HG03342 (cell line): ENCODE data around the gene IRAG1.
A peak's percentile ranks its signal among the peaks of the same experiment; 100 is the strongest.

ENCODE experiments used
- ATAC-seq: cut with Tn5 transposase; IDR thresholded peaks from one replicate; pipeline ENCODE4 v1.9.1; 2021; ENCODE audit warnings: mild to moderate bottlenecking, moderate library complexity; ENCODE audit not compliant: unreplicated experiment

The IRAG1 gene

GRCh38 chr11:10669258-10670033, 24.1 kb downstream of the IRAG1 start:
- ATAC-seq = no peak

GRCh38 chr11:10667521-10667885, 26.1 kb downstream of the IRAG1 start:
- ATAC-seq = no peak

- ATAC-seq = no peak
Measured at GRCh38 chr11:10666556-10667520, 26.7 kb downstream of the IRAG1 start.

- ATAC-seq = no peak
Measured at GRCh38 chr11:10664496-10664895, 29.1 kb downstream of the IRAG1 start.

GRCh38 chr11:10663990-10664389, 29.6 kb downstream of the IRAG1 start:
- no peak for ATAC-seq

GRCh38 chr11:10663365-10663764, 30.2 kb downstream of the IRAG1 start:
- no peak for ATAC-seq

GRCh38 chr11:10660323-10660722, 33.2 kb downstream of the IRAG1 start:
- no peak for ATAC-seq

GRCh38 chr11:10659339-10660216, 34.0 kb downstream of the IRAG1 start:
- no peak for ATAC-seq

- ATAC-seq = no peak
Measured at GRCh38 chr11:10658621-10659338, 34.8 kb downstream of the IRAG1 start.

GRCh38 chr11:10657308-10658271, 36.0 kb downstream of the IRAG1 start:
- peak; percentile 67 for ATAC-seq

GRCh38 chr11:10655943-10656576, 37.5 kb downstream of the IRAG1 start:
- ATAC-seq = no peak

GRCh38 chr11:10655227-10655626, 38.3 kb downstream of the IRAG1 start:
- ATAC-seq = no peak

GRCh38 chr11:10654811-10655150, 38.8 kb downstream of the IRAG1 start:
- no peak for ATAC-seq

GRCh38 chr11:10653946-10654810, 39.4 kb downstream of the IRAG1 start:
- no peak for ATAC-seq

GRCh38 chr11:10653261-10653660, 40.3 kb downstream of the IRAG1 start:
- ATAC-seq = no peak

- ATAC-seq = no peak
Measured at GRCh38 chr11:10651656-10652361, 41.7 kb downstream of the IRAG1 start.

GRCh38 chr11:10650630-10651029, 42.9 kb downstream of the IRAG1 start:
- no peak for ATAC-seq
